ENCODE results near the gene VSTM2L.

DNA sequence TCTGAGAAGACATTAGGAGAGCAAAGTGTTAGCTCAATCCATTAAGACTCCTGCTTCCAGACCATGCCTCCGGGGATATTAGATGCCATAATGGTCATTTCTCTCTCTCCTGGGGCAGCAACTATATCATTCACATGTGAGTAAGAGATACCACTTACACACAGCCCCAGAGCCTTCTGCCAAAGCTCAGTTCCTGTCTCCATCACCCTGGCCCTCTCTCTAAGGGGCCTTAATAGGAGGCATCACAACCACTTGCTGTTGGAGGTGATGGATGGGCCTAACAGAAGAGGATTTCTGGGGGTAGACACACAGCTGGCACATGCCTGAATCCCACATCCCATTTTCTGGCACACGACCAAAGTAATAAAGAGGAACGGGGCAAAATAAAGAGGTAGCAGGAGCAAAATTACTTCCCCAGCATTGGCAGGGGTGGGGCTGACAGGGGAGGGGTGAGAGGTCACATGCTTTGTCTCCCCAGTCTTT, 34.0 kb upstream of the VSTM2L start:
- TF ChIP-seq CTCF (IDR thresholded peaks at IDR 0.05) (no peak), POLR2A (IDR thresholded peaks at IDR 0.05) (no peak)

All from vagina (tissue), 2 donors.